ENCODE results near the gene HIVEP3.

GRCh38 chr1:41779360-41779759, 139.4 kb downstream of the HIVEP3 start:
- TF ChIP-seq POLR2A (IDR thresholded peaks at IDR 0.05) (no peak), CTCF (IDR thresholded peaks at IDR 0.05) (no peak)

All from tibial nerve (tissue), 3 donors.